ENCODE data around the gene CDC26.

The CDC26 gene

DNA sequence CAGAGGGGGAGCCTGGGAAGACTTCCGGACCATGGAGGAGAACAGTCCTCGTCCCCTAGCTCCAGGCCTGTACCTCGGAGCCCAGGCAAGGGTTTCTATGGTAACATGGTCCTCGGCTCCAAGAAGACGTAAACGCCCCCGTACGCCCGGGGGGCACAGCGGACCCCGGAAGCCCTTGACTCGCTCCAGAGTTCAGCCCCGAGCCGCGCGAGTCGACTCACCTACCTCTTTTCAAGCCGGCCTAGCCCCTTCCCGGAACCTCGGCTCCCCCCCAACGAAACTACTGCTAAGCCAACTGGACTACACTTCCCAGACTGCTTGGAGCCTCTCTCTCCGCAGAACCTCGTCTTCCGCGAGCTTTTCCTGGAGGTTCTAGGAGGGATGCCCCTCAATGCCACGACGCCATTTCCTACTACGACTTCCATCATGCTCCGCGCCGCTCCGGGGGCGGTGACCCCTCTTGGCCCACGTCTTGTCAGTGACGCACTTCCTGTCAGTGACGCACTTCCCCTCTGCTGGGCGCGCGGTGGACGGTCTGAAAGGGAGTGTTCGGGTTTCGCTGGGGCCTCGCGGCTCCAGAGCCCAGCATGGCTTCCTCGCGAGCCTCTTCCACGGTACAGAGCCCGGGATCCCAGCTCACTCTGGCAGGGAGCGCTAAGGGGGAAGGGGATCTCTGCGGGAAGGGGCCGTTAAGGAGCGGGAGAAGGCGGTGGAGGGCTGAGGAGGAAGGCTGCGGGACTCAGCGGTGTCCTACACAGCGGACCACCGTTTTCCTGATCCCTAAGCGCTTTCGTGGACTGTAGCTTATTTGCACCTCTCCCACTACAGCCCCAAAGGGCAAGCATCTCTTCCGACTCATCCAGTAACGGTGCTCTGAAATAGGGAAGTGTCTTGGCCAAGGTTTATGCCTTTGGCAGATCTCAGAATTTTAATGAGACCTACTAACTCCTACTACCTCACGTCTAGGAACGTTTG lies at the start of gene CDC26, which contains the start of gene PRPF4:
CDC26 (minus strand) TSS at position 416 of the 975 bp plus-strand sequence. CDS start 3,065 bp downstream, outside the sequence.
PRPF4 (plus strand) TSS at position 502 of the 975 bp plus-strand sequence; CDS start at position 588, 86 bp downstream.
- in situ Hi-C loops (cut with MboI; ENCODE audit: low sequenced_read_pairs) = no loop called here

DNA sequence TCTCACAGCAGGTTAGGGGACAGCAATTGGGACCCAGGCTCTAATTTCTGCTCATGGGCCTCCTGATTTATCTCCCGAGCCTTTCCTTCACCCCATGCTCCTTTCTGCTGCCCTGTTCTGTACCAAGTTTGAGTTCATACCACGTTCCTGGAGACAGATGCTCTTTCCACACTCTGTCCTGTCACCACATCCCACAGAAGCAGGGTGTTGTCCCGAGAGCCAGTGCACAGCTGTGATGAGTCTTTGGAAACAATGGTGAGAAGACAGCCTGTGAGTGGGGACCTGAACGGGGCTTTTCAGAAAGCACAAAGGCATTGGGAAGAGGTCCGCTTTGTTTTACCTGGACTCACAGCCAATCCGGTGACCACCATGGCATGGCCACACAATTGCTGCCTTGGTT lies 47.3 kb upstream of the CDC26 start:
- in situ Hi-C loops (cut with MboI; ENCODE audit: low sequenced_read_pairs) = loop anchor here (25.0 kb wide), 1 partner anchor 340 kb away; no protein-coding TSS in a partner anchor

GRCh38 chr9:113320051-113320450 lies 44.7 kb upstream of the CDC26 start:
- in situ Hi-C loops (cut with MboI; ENCODE audit: low sequenced_read_pairs) = loop anchor here (25.0 kb wide), 1 partner anchor 342 kb away; no protein-coding TSS in a partner anchor

- in situ Hi-C loops (cut with MboI; ENCODE audit: low sequenced_read_pairs) = loop anchor here (25.0 kb wide), 1 partner anchor 343 kb away; no protein-coding TSS in a partner anchor
Observed at GRCh38 chr9:113319054-113319453, 43.7 kb upstream of the CDC26 start.

DNA sequence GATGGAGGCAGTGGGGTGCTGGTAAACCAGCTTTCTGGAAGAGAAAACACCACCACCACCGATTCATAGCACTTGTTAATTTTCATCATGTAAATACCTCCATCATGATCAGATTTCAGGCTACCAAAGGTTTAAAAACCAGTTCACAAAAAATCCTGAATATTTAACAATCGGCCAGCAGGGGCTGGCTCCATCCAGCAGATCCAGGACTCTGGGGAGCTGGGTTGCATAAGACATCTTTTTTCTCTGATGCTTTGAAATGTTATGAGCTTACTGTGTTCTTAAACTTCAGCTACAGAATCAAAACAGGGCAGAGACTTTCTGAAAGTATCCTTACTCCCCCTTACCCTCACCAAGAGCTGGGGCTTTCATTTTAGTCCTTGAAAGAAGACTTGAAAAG lies 42.4 kb upstream of the CDC26 start:
- in situ Hi-C loops (cut with MboI; ENCODE audit: low sequenced_read_pairs) = loop anchor here (25.0 kb wide), 1 partner anchor 345 kb away; no protein-coding TSS in a partner anchor

DNA sequence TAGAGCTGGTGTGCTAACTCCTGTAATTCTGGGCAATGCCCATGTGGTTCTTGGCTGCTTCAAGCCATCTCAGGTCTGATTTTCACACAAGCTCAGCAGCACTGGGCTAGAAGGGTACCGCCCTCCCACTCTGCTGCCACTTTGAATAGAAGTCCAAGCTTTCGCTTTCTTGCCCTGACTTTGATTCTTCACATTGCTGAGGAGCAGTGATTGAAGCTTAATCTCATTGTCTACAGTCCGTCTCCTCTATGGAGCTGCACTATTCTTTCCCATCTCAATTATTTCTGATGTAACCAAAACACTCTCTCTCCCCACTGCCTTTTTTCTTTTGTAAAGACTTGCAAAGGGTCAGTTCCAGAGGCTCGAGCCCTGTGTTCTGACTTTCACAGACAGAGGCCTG lies 40.7 kb upstream of the CDC26 start:
- in situ Hi-C loops (cut with MboI; ENCODE audit: low sequenced_read_pairs) = loop anchor here (25.0 kb wide), 1 partner anchor 346 kb away; no protein-coding TSS in a partner anchor

GRCh38 chr9:113315231-113315630 lies 39.9 kb upstream of the CDC26 start:
- in situ Hi-C loops (cut with MboI; ENCODE audit: low sequenced_read_pairs) = loop anchor here (25.0 kb wide), 1 partner anchor 347 kb away; no protein-coding TSS in a partner anchor

DNA sequence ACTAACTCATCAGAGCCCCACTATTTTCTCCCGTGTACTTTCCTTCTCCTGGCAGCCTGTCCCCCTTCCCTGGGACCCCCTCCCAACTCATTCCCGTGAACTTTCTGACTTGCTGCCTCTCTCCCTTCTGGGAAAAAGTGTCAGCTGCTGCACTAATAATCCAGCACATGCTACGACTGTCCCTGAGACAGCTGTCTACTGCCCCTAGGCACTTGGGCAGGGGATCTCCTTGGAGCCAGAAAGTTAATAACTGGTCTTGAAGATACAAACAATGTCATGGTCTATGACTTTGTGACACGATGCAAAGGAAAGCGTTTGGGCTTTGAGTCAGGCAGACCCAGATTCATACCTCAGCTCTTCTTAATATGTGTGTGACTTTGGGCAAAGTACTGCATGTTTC lies 37.9 kb upstream of the CDC26 start:
- in situ Hi-C loops (cut with MboI; ENCODE audit: low sequenced_read_pairs) = loop anchor here (25.0 kb wide), 1 partner anchor 349 kb away; no protein-coding TSS in a partner anchor

- in situ Hi-C loops (cut with MboI; ENCODE audit: low sequenced_read_pairs) = loop anchor here (25.0 kb wide), 1 partner anchor 350 kb away; no protein-coding TSS in a partner anchor
Observed at GRCh38 chr9:113311961-113312360, 36.6 kb upstream of the CDC26 start.

DNA sequence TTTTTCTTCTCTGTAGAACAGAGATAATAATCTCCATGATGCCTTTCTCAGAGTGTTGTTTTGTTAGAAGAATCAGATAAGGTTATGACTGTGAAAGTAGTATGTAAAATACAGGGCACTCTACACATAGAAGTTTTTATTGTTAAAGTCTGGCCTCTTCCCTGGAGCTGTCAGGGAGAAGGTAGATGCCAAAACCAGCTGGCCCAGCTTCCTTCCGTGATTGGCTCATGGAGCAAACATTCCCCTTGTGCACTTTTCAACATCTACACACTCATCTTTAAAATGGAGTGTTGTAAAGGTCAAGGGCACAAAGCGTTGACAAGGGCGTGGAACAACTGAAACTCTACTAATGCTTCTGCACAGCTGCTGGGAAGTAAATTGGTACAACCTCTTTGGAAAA lies 35.2 kb upstream of the CDC26 start:
- in situ Hi-C loops (cut with MboI; ENCODE audit: low sequenced_read_pairs) = loop anchor here (25.0 kb wide), 1 partner anchor 352 kb away; no protein-coding TSS in a partner anchor

GRCh38 chr9:113309204-113309813 lies 33.9 kb upstream of the CDC26 start:
- in situ Hi-C loops (cut with MboI; ENCODE audit: low sequenced_read_pairs) = loop anchor here (25.0 kb wide), 1 partner anchor 353 kb away; no protein-coding TSS in a partner anchor

GRCh38 chr9:113307396-113307975 lies 32.1 kb upstream of the CDC26 start:
- in situ Hi-C loops (cut with MboI; ENCODE audit: low sequenced_read_pairs) = loop anchor here (25.0 kb wide), 1 partner anchor 355 kb away; no protein-coding TSS in a partner anchor

DNA sequence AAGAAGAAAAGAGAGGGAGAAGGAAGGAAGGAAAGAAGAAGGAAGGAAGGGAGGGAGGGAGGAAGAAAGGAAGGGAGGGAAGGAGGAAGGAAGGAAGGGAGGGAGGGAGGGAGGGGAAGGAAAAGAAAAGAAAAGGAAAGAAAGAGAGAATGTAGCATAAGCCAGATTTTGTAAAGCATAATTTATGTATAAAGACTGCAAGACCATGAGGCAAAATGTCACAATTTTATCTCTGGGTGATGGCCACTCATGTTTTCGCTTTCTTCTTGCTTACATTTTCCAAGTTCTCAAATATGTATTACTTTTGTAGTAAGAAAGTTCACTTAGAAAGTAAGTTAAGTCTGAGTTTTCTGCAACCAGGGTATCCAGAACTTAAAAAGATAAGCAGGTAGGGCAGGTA lies 31.2 kb upstream of the CDC26 start:
- in situ Hi-C loops (cut with MboI; ENCODE audit: low sequenced_read_pairs) = loop anchor here (25.0 kb wide), 1 partner anchor 356 kb away; no protein-coding TSS in a partner anchor

DNA sequence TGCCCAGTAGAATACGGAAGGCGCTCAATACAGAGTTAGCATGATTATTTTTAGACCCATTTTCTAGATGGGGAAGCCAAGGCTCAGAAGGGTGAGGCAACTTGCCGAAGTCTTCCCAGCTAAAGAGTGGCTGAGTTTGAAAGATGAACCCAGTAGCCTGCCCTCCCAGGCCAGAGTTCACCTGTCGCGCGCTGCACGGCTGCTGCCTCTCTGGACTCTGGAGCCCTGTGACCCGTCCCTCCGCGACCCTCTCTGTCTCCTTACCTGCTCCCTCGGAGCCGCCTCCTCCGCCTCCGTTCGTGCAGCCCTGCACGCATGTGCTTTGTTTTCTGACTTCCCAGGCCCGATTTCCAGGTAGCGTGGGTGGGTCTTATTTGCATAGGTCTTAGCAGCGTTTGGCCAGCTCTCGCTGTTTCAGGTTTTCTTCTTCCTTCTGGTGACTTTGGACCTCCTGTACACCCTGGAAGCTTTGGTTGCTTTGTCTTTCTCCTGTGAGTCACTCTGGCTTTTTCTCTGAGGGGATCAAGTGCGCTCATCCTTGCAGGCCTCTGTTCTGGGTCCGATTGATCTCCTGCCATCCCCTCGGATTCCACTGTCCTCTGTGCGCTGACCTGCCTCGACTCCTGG lies 27.5 kb upstream of the CDC26 start, which contains the start of gene RNF183:
RNF183 (minus strand) TSS at position 585 of the 627 bp plus-strand sequence. CDS start 5,192 bp downstream, outside the sequence.
- in situ Hi-C loops (cut with MboI; ENCODE audit: low sequenced_read_pairs) = loop anchor here (25.0 kb wide), 1 partner anchor 359 kb away; no protein-coding TSS in a partner anchor

DNA sequence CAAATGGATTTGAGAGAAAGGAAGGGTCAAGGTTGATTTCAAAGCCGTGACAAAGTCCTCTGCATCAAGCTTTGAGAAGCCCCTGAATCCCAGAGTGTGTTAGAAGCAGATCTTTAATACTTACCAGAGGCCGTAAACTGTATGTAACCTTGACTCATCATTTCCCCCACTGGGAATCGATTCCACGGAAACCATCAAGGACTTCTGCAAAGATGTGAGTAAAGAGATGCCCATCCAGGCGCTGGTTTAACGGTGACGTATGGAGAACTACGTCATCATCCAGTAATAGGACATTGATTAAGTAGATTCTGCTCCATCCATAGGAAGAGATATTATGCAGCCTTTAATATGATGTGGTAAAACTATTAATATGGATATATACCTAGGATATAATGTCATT lies 26.2 kb upstream of the CDC26 start:
- in situ Hi-C loops (cut with MboI; ENCODE audit: low sequenced_read_pairs) = loop anchor here (25.0 kb wide), 1 partner anchor 361 kb away; no protein-coding TSS in a partner anchor

DNA sequence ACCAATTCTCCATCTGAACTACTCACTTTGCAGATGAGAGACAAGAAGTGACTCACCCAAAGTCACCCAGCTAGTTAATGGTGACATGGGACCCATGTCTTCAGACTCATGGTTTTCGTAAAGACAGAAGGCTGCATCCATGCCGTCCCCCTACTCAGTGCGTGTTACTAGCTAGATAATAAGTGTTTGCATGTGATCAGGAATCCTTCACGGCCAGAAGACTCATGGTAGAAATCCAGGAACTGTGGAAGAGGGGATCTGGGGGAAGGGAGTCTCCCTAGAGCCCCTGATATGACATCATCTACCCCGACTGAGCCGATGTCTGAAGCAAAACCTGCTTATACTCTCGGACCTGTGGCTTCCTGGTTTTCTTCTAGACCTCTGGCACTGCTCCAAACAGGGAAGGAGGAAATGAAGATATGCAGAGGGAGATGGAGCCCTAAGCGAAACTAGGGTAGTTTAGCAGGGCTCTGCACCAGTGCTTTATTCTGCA lies 24.5 kb upstream of the CDC26 start:
- in situ Hi-C loops (cut with MboI; ENCODE audit: low sequenced_read_pairs) = loop anchor here (25.0 kb wide), 1 partner anchor 362 kb away; no protein-coding TSS in a partner anchor

- in situ Hi-C loops (cut with MboI; ENCODE audit: low sequenced_read_pairs) = no loop called here
Observed at GRCh38 chr9:113298924-113299770, 23.8 kb upstream of the CDC26 start.

- in situ Hi-C loops (cut with MboI; ENCODE audit: low sequenced_read_pairs) = no loop called here
Observed at GRCh38 chr9:113298311-113298710, 22.9 kb upstream of the CDC26 start.

Data from HL-60/S4 (cell line).